Suprapubic skin (tissue), 4 donors: Measurements from ENCODE around the gene ZEB1. TPM values are rescaled to one million over a fixed set of nuclear protein-coding genes. Genes with fewer than 3 reads are reported as not detected.

Source experiments
- DNase-seq, 2 donors: peaks; one replicate each; pipeline ENCODE4 v3.0.0-alpha.2; 2019; ENCODE audit warnings: low spot score in 2 of 2
- H3K27ac ChIP-seq: fragments of 200-600 bp; sonication (generic); one replicate; pipeline ENCODE4 v1.5.1; 2019
- H3K27me3 ChIP-seq: fragments of 200-600 bp; sonication (generic); one replicate; pipeline ENCODE4 v1.5.1; 2019
- H3K36me3 ChIP-seq: fragments of 200-600 bp; sonication (generic); one replicate; pipeline ENCODE4 v1.5.1; 2019
- H3K4me1 ChIP-seq: fragments of 200-600 bp; sonication (generic); one replicate; pipeline ENCODE4 v1.5.1; 2019
- H3K4me3 ChIP-seq: fragments of 200-600 bp; sonication (generic); one replicate; pipeline ENCODE4 v1.5.1; 2019; ENCODE audit warnings: mild to moderate bottlenecking
- H3K9me3 ChIP-seq: fragments of 200-600 bp; sonication (generic); one replicate; pipeline ENCODE4 v1.5.1; 2019
- EP300 ChIP-seq: sonication (generic); formaldehyde crosslinking; IDR thresholded peaks from one replicate; pipeline ENCODE4 v1.6.1; 2017; ENCODE audit warnings: antibody characterized with exemption
- POLR2A ChIP-seq, 2 donors: fragments of 450-650 bp; IDR thresholded peaks; one replicate each; pipeline ENCODE4 v1.6.1; 2017; ENCODE audit warnings: antibody characterized with exemption in 2 of 2, mild to moderate bottlenecking in 2 of 2, moderate library complexity in 2 of 2
- POLR2AphosphoS5 ChIP-seq, 3 donors: sonication (generic); formaldehyde crosslinking; IDR thresholded peaks; one replicate each; pipeline ENCODE4 v1.6.1; 2017; ENCODE audit warnings: antibody characterized with exemption in 3 of 3
- WGBS: methylation state at CpG from one replicate; pipeline ENCODE4 v1.1.5; 2018; 5-methylcytosine and 5-hydroxymethylcytosine counted together
- total RNA-seq, 4 donors: library from RNA; depleted of rRNA; stranded (reverse); fragments of >200 nt; gene quantifications; one replicate each; pipeline ENCODE4 v1.1.0, GENCODE V29; 2016
- TF ChIP-seq, protein P1 (sequence below), 2 donors: fragments of 200-600 bp in 1 of 2; fragments of 450-650 bp in 1 of 2; sonication (generic) in 1 of 2; IDR thresholded peaks; one replicate each; pipeline ENCODE4 v1.5.1; 2016 to 2019; ENCODE audit warnings: antibody characterized with exemption in 2 of 2, mild to moderate bottlenecking in 1 of 2, moderate library complexity in 1 of 2

ZEB1 gene
- total RNA-seq, 4 donors from 2014 or later, result 7.1 to 35.8 (median 13.8) TPM

DNA sequence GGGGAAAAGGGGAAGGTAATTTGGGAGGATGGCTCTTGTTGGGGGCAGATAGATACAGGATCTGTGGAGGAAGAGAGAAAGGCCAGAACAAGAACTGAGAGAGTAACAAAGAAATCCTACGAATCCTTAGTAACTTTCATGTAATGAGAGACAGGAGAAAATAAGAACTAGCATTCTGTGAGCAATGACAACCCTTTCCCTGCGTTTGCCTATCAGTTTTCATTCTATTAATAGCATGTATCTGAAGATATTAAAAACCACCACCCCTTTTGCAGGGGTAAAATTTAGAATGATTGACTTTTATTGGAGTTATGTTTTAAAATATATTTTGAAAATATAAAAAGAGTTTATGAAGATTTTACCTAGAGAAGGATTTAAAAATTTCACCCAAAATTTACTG is 132.8 kb downstream of the ZEB1 start:
- no peaks in the 10 kb centered on the region for H3K4me1 ChIP-seq
- no peak overlapping the region for H3K4me3 ChIP-seq
- peaks cover 4% of the 10 kb centered on the region for H3K9me3 ChIP-seq
- WGBS, result 76% methylated on average over 2 of the region's 2 CpGs
- no peaks in the 10 kb centered on the region for H3K27me3 ChIP-seq
- H3K36me3 ChIP-seq, result no peaks in the 10 kb centered on the region
- no peak for TF ChIP-seq EP300
- no peak for TF ChIP-seq POLR2A (IDR thresholded peaks at IDR 0.05)
- TF ChIP-seq, protein P1, sequence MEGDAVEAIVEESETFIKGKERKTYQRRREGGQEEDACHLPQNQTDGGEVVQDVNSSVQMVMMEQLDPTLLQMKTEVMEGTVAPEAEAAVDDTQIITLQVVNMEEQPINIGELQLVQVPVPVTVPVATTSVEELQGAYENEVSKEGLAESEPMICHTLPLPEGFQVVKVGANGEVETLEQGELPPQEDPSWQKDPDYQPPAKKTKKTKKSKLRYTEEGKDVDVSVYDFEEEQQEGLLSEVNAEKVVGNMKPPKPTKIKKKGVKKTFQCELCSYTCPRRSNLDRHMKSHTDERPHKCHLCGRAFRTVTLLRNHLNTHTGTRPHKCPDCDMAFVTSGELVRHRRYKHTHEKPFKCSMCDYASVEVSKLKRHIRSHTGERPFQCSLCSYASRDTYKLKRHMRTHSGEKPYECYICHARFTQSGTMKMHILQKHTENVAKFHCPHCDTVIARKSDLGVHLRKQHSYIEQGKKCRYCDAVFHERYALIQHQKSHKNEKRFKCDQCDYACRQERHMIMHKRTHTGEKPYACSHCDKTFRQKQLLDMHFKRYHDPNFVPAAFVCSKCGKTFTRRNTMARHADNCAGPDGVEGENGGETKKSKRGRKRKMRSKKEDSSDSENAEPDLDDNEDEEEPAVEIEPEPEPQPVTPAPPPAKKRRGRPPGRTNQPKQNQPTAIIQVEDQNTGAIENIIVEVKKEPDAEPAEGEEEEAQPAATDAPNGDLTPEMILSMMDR (IDR thresholded peaks at IDR 0.05), result no peak
- TF ChIP-seq POLR2AphosphoS5 (IDR thresholded peaks at IDR 0.05), result no peak
- DNase-seq, result no peak
- no peak overlapping the region for H3K27ac ChIP-seq

DNA sequence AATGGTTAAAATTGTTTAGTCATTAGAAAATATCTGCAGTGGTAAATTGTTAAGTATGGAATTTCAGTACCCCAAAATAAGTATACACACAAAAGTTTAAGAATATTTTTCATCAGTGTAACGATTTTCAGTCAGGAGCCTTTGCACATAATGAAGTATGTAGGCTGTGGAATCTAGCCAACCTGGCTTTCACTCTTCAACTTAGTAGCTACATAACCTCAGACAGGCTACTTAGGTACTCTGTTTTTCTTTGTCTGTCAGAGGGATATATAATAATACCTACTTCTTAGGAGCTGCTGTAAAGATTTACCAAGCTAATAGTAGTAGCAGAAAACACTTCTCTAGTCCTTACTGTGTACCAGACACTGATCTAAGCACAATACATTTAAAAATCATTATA is 137.5 kb downstream of the ZEB1 start:
- Histone ChIP-seq H3K27ac (no peak overlapping the region), H3K9me3 (peaks cover 4% of the 10 kb centered on the region)
- 57% methylated on average over 1 of the region's 1 CpG for WGBS

DNA sequence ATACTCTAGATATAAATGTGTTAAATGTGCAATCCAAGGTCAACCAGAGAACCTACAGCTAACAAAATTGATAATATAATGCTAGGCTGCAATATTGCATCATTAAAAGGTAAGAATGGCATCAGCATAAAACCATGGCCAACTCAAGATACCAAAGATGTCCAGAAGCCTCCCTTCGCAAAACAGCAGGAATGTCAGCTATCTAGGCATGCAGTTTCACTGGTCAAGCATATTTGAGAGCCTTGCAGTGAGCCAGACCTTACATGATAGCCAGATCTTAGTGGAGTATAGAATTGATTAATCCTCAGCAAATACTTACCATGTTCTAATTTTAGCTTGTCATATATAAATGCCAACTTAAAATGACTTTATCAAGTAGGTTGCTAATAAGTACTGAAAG is 138.8 kb downstream of the ZEB1 start:
- TF ChIP-seq POLR2AphosphoS5 (IDR thresholded peaks at IDR 0.05) (no peak), POLR2A (IDR thresholded peaks at IDR 0.05) (no peak), EP300 (no peak)
- TF ChIP-seq, protein P1 (IDR thresholded peaks at IDR 0.05), result no peak
- H3K27ac ChIP-seq, result no peak overlapping the region
- no peak overlapping the region for H3K4me3 ChIP-seq
- WGBS, result 77% methylated on average over 1 of the region's 1 CpG
- H3K36me3 ChIP-seq, result no peaks in the 10 kb centered on the region
- H3K27me3 ChIP-seq, result no peaks in the 10 kb centered on the region
- no peaks in the 10 kb centered on the region for H3K4me1 ChIP-seq
- H3K9me3 ChIP-seq, result peaks cover 4% of the 10 kb centered on the region
- DNase-seq, result no peak

More for the DNA sequence above, 137.5 kb downstream of the ZEB1 start:
- H3K4me1 ChIP-seq, result no peaks in the 10 kb centered on the region
- DNase-seq, result no peak
- no peak overlapping the region for H3K4me3 ChIP-seq
- no peak for TF ChIP-seq POLR2A (IDR thresholded peaks at IDR 0.05)
- no peak for TF ChIP-seq POLR2AphosphoS5 (IDR thresholded peaks at IDR 0.05)
- TF ChIP-seq, protein P1 (IDR thresholded peaks at IDR 0.05), result no peak
- no peak for TF ChIP-seq EP300
- H3K36me3 ChIP-seq, result no peaks in the 10 kb centered on the region
- no peaks in the 10 kb centered on the region for H3K27me3 ChIP-seq

DNA sequence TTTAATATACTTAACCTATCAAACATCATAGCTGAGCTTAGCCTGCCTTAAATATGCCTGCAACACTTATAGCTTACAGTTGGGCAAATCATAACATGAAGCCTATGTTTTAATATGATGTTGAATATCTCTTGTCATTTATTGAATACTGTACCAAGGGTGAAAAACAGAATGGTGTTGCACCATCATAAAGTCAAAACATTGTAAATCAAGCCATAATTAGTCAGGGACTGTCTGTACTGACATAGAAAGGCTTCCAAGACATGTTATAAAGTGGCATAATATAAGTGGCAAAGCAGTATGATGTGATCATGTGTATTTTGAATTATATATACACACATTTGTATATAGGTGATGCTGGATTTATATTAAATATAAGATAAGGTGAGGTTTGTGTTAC is 140.0 kb downstream of the ZEB1 start:
- H3K27me3 ChIP-seq, result no peaks in the 10 kb centered on the region
- peaks cover 6% of the 10 kb centered on the region for H3K36me3 ChIP-seq
- H3K4me1 ChIP-seq, result no peaks in the 10 kb centered on the region
- peaks cover 4% of the 10 kb centered on the region for H3K9me3 ChIP-seq
- DNase-seq, result no peak
- no peak overlapping the region for H3K27ac ChIP-seq
- TF ChIP-seq POLR2A (IDR thresholded peaks at IDR 0.05) (no peak), EP300 (no peak), POLR2AphosphoS5 (IDR thresholded peaks at IDR 0.05) (no peak)
- TF ChIP-seq, protein P1 (IDR thresholded peaks at IDR 0.05), result no peak
- H3K4me3 ChIP-seq, result no peak overlapping the region

DNA sequence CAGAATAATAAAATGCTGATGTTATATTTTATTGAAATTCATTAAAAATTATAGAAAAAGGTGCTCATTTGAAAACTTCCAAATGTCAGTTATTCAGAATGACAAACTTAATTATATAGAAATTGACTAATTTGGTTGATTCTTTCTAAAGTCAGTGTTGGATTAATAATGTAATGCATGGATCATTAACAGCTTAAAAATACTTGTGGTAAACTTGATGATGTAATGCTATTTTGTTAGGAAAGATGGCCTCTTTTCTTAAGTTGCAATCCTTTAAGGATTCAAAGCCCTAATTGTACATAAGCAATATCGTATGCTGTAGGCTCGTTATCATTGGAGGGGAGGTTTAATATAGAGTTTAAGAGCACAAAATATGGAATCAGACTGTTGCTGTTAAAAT is 141.2 kb downstream of the ZEB1 start:
- Histone ChIP-seq H3K4me3 (no peak overlapping the region), H3K27me3 (no peaks in the 10 kb centered on the region), H3K9me3 (no peaks in the 10 kb centered on the region), H3K4me1 (no peaks in the 10 kb centered on the region), H3K36me3 (peaks cover 11% of the 10 kb centered on the region), H3K27ac (no peak overlapping the region)
- 88% methylated on average over 2 of the region's 2 CpGs for WGBS
- TF ChIP-seq, protein P1 (IDR thresholded peaks at IDR 0.05), result no peak
- TF ChIP-seq POLR2AphosphoS5 (IDR thresholded peaks at IDR 0.05) (no peak), EP300 (no peak), POLR2A (IDR thresholded peaks at IDR 0.05) (no peak)
- no peak for DNase-seq
